Psoas muscle (tissue), 8 donors: Measurements from ENCODE around the gene ACTN1. TPM values are rescaled to one million over a fixed set of nuclear protein-coding genes. Genes with fewer than 3 reads are reported as not detected.
"Not testable (repeated sequence)": the region's sequence is repeated elsewhere in the genome, so short reads cannot be mapped to it uniquely, and the experiment has no call there.

Experiments
- ATAC-seq, 4 donors: fragments of 200-7000 bp; cut with Tn5 transposase; one replicate each; pipeline ENCODE4 v1.9.1; 2020; ENCODE audit warnings: moderate library complexity in 3 of 4, mild to moderate bottlenecking in 2 of 4
- DNase-seq, 2 donors: peaks; one replicate each; pipeline ENCODE4 v3.0.0-alpha.2; 2020
- H3K27ac ChIP-seq: fragments of 200-600 bp; one replicate; pipeline ENCODE4 v1.8.0; 2022
- H3K27me3 ChIP-seq, 3 donors: fragments of 200-600 bp in 1 of 3; one replicate each; pipeline versions ENCODE4 v1.6.1 to v1.8.0; 2013 to 2022; ENCODE audit warnings: low read length in 2 of 3, mild to moderate bottlenecking in 2 of 3, moderate library complexity in 1 of 3; ENCODE audit not compliant: insufficient read depth in 3 of 3
- H3K36me3 ChIP-seq, 2 donors: fragments of 200-600 bp in 1 of 2; one replicate each; pipeline versions ENCODE4 v1.6.1 to v1.8.0; 2013 to 2022; ENCODE audit warnings: low read depth in 1 of 2, mild to moderate bottlenecking in 1 of 2, moderate library complexity in 1 of 2; ENCODE audit not compliant: insufficient read depth in 1 of 2
- H3K4me1 ChIP-seq: fragments of 200-600 bp; one replicate; pipeline ENCODE4 v1.8.0; 2022
- H3K4me3 ChIP-seq: fragments of 200-600 bp; one replicate; pipeline ENCODE4 v1.8.0; 2022; ENCODE audit warnings: mild to moderate bottlenecking
- H3K9me3 ChIP-seq: fragments of 200-600 bp; one replicate; pipeline ENCODE4 v1.8.0; 2022
- WGBS, 3 donors: extraction: QIAGEN DNeasy Blood & Tissue Kit; methylation state at CpG; one replicate each; pipeline versions ENCODE4 v1.1.6 to v1.1.7; 2013; 5-methylcytosine and 5-hydroxymethylcytosine counted together
- intact Hi-C, 2 donors: fragments of 100-400 bp; cut with DNase I; formaldehyde crosslinking; loops; one replicate each; pipeline versions ENCODE4 v1.11.0 to v1.14.2; 2022
- polyA plus RNA-seq, 3 donors: library from polyadenylated mRNA; stranded (reverse); fragments of 200-250 nt; gene quantifications; one replicate each; pipeline ENCODE4 v1.2.3, GENCODE V29; 2013
- total RNA-seq, 4 donors: library from RNA; stranded (reverse); fragmentation: NEBNext Ultra II Directional in 2 of 4; extraction: Animal tissue kit (Norgen Biotek cat#: 25700) in 2 of 4; gene quantifications; one replicate each; pipeline versions ENCODE4 v1.2.1 to v1.2.4, GENCODE V29; 2021 to 2023
- TF ChIP-seq, protein P1 (sequence below): fragments of 200-600 bp; IDR thresholded peaks from one replicate; pipeline ENCODE4 v1.8.0; 2022; ENCODE audit warnings: antibody characterized with exemption
- donor health status: healthy with polysubstance abuse.
- donor health status: DM: no; HTN: no; CAD: no; lungs with moderate emphysema.
- donor health status: Bipolar disorder and iron deficiency.
- donor health status: healthy.
- donor health status: DM: yes; HTN: yes; CAD: no.
- donor health status: DM: no; HTN: no; CAD: no.
- donor health status: DM: no; HTN: no; CAD: no.
- donor health status: DM: yes; HTN: yes; CAD: no.

ACTN1 gene
- total and polyA plus RNA-seq, 7 donors = 5.8 to 23.7 (median 10.9) TPM

DNA sequence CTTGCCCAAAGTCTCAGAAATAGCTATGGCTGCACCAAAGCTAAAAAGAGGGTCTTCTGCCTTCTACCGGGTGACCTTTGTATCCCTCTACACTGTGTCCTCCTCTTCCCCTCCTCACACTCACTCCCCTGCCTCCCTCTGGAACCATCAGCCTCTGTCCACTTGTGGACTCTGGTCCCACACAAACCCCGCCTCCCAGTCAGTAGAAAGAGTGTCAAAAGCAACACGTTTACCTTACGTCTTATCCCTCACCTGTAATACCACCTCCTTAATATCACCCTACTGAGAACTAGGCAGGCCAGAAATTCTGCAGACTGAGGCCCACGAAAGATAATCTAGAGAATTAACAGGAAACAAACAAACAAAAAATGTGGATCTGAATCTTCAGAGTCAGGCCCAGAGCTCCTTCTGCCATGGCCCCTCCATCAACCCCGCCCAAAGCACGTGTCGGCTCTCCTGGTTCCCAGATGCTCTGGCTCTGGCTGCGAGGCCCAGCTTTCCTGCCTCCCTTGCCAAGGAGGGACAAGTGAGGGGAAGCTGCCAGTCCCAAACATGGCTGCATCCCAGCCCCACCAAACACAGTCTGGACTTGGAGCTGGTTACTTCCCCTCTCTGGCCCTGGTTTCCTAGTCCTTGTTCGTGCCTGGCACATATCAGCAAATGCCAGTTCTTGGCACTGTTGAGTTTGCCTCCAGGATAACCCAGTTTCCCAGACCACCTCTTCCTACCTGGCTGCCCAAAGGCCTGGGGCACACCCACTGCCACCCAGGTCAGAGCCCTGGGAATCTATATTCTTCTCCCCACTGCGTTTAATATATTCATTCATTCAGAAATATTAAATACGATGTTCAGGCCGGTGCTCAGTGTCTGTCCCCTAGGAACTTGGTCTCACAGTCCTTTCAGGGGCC is 2.7 kb downstream of the ACTN1 start:
- Histone ChIP-seq H3K9me3 (no peaks in the 10 kb centered on the region), H3K4me1 (peaks cover 6% of the 10 kb centered on the region), H3K27ac (peak overlapping the region; percentile 82), H3K36me3 (no peaks in the 10 kb centered on the region), H3K27me3 (no peaks in the 10 kb centered on the region), H3K4me3 (peak overlapping the region; percentile 89)
- DNase-seq (peak; percentile 26 to 58), ATAC-seq (no peak)
- TF ChIP-seq, protein P1, sequence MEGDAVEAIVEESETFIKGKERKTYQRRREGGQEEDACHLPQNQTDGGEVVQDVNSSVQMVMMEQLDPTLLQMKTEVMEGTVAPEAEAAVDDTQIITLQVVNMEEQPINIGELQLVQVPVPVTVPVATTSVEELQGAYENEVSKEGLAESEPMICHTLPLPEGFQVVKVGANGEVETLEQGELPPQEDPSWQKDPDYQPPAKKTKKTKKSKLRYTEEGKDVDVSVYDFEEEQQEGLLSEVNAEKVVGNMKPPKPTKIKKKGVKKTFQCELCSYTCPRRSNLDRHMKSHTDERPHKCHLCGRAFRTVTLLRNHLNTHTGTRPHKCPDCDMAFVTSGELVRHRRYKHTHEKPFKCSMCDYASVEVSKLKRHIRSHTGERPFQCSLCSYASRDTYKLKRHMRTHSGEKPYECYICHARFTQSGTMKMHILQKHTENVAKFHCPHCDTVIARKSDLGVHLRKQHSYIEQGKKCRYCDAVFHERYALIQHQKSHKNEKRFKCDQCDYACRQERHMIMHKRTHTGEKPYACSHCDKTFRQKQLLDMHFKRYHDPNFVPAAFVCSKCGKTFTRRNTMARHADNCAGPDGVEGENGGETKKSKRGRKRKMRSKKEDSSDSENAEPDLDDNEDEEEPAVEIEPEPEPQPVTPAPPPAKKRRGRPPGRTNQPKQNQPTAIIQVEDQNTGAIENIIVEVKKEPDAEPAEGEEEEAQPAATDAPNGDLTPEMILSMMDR = no peak
- 52 to 70% (median 55%) methylated on average over 13 of the region's 13 CpGs for WGBS, 3 donors
- intact Hi-C loops = loop anchor here in 1 of 2 donors (10.0 kb wide), 1 partner anchor 62 kb away; no protein-coding TSS in a partner anchor

DNA sequence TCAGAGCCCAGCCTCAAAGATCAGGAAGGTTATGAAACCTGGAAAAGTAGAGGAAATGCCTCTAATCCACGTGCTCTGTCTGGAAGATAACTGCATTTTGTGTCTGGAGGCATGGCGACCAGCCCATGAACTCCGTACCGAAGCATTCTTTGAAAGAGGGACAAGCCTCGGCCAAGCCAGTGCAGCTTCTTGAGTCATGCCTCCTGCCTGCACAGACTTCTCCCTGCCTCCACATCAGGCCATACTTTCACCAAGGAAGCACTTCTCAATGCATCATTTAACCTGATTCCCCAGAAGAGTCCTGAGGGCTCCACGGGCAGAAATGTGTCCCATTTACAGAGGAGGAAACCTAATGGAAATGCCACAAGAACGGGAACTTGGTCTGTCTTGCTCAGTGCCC is 3.4 kb downstream of the ACTN1 start:
- no peak for ATAC-seq
- TF ChIP-seq, protein P1 = no peak
- Histone ChIP-seq H3K27ac (no peak overlapping the region), H3K9me3 (no peaks in the 10 kb centered on the region), H3K36me3 (no peaks in the 10 kb centered on the region), H3K27me3 (no peaks in the 10 kb centered on the region), H3K4me1 (peaks cover 6% of the 10 kb centered on the region), H3K4me3 (peak overlapping the region; percentile 89)
- intact Hi-C loops = loop anchor here in 1 of 2 donors (10.0 kb wide), 1 partner anchor 61 kb away; no protein-coding TSS in a partner anchor
- no peak for DNase-seq
- WGBS, 3 donors = 69 to 71% (median 71%) methylated on average over 7 of the region's 7 CpGs

DNA sequence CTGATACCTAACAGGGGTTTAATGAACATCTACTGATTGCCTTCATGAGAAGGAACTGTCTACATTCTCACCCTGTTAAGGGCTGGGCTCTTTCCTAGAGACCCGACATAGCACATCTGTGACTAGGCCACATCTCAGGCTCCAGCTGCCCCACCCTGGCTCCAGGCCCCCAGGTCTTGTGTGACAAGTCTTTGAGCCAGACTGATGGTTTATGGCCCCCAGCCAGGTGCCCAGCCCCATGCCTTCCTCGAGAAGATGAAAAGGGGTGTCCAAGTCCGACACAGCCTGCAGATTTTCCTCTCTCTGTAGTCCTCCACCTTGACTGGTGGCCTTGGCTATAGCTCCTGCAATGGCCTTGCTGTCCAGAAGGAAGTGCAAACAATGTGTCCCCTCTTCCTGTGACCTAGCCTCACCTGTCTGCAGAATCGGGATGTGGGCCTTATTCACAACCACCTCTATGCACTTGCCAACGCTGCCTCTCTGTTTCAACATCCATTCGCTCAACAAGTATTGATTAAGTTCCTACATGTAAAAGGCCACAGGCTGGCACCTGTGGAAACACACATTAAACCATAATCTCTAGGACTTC is 4.2 kb downstream of the ACTN1 start:
- intact Hi-C loops = loop anchor here in 1 of 2 donors (10.0 kb wide), 1 partner anchor 60 kb away; no protein-coding TSS in a partner anchor
- H3K4me1 ChIP-seq = peaks cover 6% of the 10 kb centered on the region
- DNase-seq (no peak), ATAC-seq (no peak)
- no peak overlapping the region for H3K4me3 ChIP-seq
- H3K36me3 ChIP-seq = no peaks in the 10 kb centered on the region
- H3K27me3 ChIP-seq = no peaks in the 10 kb centered on the region
- H3K27ac ChIP-seq = no peak overlapping the region
- H3K9me3 ChIP-seq = no peaks in the 10 kb centered on the region
- TF ChIP-seq, protein P1 = no peak
- 79 to 84% (median 81%) methylated on average over 6 of the region's 6 CpGs for WGBS, 3 donors

DNA sequence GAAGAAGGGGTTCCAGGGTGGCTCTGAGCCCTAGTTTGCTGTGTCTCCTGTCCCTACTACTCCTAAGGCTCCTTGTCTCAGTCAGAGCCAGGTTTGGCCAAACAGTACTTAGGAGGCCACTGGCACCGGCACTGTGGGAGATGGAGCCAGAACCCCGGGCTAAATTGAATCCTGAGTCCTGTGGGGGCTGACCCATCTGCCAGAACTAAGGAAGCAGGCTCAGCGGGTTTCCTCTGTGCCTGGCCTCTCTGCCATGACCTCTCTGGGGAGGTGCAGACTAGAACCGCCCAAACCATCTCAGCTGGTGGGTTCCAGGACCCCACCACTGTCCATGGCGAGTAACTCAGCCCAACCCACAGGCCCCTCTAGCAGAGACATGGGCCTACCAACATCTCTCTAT is 5.5 kb downstream of the ACTN1 start:
- Histone ChIP-seq H3K27ac (no peak overlapping the region), H3K36me3 (no peaks in the 10 kb centered on the region), H3K4me3 (no peak overlapping the region), H3K27me3 (no peaks in the 10 kb centered on the region), H3K9me3 (no peaks in the 10 kb centered on the region), H3K4me1 (peaks cover 6% of the 10 kb centered on the region)
- ATAC-seq = no peak
- TF ChIP-seq, protein P1 = no peak
- DNase-seq = no peak
- intact Hi-C loops = loop anchor here in 1 of 2 donors (10.0 kb wide), 1 partner anchor 59 kb away; no protein-coding TSS in a partner anchor
- WGBS, 3 donors = 82 to 89% (median 88%) methylated on average over 5 of the region's 5 CpGs

DNA sequence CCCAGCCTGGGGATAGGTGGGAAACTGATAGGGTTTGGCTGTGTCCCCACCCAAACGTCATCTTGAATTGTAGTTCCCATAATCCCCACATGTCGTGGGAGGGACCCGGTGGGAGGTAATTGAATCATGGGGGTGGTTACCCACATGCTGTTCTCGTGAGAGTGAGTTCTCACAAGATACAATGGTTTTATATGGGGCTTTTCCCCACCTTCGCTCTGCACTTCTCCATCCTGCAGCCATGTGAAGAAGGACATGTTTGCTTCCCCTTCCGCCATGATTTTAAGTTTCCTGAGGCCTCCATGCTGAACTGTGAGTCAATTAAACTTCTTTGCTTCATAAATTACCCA is 5.9 kb downstream of the ACTN1 start:
- H3K27ac ChIP-seq, H3K36me3 ChIP-seq: not testable (repeated sequence)

More for the DNA sequence above, 5.9 kb downstream of the ACTN1 start:
- H3K27me3 ChIP-seq, H3K9me3 ChIP-seq, H3K4me3 ChIP-seq, DNase-seq, H3K4me1 ChIP-seq, ATAC-seq: not testable (repeated sequence)
- WGBS, 3 donors = 85 to 91% (median 87%) methylated on average over 6 of the region's 6 CpGs
- intact Hi-C loops = loop anchor here in 1 of 2 donors (10.0 kb wide), 1 partner anchor 58 kb away; no protein-coding TSS in a partner anchor
